Activated T-helper 1 cell treated with anti-CD3 and anti-CD28 coated beads, Interleukin-2, amount 50 U/mL, for 16 hours (primary cell): ENCODE results near the gene IDH3G.
"Not testable (repeated sequence)": the region's sequence is repeated elsewhere in the genome, so short reads cannot be mapped to it uniquely, and the experiment has no call there.

Experiments used
- DNase-seq, 2 donors: peaks; one replicate each; pipeline ENCODE4 v3.0.0-alpha.2; 2020; ENCODE audit warnings: low read depth in 1 of 2, low spot score in 1 of 2

IDH3G gene

DNA sequence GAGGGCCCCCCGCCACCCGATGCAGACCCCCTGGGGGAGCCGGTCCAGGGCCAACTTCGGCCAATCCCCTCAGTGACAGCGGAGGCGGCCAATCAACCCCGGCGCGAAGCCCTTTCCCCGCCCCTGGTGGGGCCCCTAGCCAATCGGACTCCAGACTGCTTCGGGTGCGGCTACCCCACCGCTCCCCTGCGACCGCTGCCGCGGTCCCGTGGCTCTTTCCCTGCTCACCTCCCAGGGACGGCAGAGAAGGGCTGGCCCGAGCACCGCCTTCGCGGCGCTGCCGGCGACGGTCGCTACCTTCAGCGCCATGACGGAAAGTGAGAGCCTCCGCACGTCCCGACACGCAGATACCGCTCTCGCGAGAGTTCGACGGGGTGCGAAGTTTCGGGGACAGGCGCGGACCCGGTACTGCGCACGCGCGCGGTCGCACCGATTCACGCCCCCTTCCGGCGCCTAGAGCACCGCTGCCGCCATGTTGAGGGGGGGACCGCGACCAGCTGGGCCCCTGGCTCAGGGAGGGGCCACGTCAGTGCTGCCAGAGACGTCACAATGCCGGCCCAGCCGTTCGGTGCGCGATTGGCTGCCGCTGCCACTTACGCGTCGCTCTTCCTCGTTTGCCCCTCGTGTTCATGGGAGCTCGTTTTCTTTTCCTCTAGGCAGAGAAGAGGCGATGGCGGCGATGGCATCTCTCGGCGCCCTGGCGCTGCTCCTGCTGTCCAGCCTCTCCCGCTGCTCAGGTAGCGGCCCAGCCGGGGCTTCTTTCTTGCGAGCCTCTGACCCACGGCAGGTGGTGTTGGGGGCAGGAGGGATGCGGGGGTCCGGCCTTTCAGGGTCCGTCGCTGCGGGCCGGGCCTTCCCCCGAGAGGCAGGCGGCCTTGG, at the start of gene IDH3G, which contains the start of gene SSR4:
Gene IDH3G, minus strand, starts transcription at position 358 of the 879 bp plus-strand sequence. Its CDS starts 49 bp downstream, at position 309.
Gene SSR4, plus strand, starts transcription at position 651 of the 879 bp plus-strand sequence. Its CDS starts 20 bp downstream, at position 671.
- peak; percentile 74 to 88 for DNase-seq

DNA sequence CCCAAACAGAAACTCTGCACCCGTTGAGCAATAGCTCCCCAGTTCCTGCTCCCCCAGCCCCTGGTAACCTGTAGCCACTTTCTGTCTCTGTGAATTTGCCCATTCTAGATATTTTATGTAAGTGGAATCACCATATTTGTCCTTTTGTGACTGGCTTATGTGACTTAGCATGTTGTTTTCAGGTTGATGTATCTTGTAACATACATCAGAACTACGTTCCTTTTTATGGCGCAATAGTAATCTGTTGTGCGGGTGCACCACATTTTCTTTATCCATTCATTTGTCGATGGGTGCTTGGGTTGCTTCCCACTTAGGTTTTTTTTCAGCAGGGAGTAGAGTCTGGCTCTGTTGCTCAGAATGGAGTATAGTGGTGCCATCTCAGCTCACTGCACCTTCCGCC, 42.7 kb upstream of the IDH3G start:
- no peak for DNase-seq

DNA sequence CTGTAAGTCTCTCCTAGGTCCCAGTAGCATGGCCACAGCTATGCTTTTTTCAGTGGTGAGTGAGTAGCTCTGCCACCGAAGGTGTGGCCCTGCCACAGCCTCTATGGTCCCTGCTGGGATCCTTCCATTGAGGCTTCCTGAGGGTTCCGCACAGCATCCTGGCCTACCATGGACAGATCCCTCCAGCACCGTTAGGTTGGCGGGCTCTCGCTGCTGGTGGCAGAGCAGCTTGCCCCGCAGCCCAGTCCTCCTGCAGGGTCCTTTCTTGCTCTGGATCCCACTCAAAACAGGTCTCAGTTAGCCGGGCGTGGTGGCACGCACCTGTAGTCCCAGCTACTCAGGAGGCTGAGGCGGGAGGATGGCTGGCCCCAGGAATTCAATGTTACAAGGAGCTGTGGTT, 38.6 kb upstream of the IDH3G start:
- DNase-seq, result no peak

DNA sequence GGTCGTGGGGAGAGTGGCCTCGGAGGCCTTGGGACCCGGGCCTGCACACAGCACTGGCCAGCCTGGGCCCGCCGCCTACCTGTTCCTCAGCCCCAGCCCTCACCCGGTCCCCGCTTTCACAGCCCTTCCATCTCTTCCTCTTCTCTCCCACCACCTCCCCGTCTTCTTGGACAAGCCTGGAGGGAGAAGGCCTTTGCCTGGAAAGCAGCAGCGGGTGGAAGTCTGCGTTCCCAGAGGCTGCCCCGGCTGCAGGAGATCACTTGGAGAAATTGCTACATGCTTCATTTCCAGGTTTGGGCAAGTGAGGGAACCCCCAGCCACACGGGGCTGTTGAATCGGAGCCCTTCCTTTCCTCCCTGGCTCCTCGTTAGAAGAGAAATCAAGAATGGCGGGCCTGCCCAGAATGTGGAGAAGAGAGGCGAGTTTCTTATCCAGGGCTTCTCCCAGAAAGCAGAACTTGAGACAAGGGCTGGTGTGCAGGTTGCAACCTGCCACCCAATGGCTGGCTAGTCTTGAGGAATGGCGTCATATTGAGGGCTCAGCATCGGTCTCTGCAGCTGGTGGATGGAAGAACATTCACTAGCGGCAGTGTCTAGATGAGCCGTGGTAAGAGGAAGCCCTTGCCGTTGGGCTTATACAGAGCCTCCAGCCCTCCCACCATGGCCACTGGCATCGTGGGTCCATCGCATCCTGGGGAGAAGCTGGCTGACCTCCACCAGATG, 37.4 kb upstream of the IDH3G start:
- no peak for DNase-seq

DNA sequence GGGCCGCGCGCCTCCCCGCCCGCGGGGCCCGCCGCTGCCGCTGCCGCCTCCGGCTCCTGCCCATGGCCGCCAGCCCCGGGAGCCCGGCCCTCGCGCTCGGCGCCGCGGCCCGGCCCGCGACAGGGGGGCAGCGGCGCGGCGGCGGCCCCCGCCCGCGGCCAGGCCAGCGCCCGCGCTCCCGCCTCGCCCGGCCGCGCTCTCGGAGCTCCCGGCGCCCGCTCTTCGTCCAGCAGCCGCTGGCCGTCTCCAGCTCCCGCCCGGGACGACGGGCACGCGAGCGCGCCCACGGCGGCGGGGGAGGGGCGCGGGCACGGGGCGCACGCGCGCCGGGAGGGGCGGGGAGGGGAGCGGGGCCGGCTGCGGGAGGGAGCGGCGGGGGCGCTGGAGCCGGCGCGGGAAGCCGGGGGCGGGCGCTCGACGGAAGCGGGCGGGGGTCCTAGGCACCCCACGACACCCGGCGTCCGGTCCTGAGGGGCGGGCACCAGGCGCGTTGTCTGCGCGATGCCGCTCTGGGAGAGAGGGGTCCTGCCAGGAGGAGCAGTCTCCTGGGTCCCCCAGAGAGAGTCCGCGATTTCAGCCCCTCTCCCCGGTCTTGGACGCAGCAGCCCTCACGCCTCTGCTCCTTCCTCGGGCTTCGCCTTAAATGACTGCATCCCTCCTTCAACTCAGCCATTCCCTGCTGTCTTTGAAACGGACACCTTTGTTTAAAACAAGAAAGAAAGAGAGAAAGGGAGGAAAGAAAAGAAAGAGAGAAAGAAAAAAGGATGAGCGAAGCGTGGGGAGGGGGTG, 36.7 kb upstream of the IDH3G start:
- no peak for DNase-seq

DNA sequence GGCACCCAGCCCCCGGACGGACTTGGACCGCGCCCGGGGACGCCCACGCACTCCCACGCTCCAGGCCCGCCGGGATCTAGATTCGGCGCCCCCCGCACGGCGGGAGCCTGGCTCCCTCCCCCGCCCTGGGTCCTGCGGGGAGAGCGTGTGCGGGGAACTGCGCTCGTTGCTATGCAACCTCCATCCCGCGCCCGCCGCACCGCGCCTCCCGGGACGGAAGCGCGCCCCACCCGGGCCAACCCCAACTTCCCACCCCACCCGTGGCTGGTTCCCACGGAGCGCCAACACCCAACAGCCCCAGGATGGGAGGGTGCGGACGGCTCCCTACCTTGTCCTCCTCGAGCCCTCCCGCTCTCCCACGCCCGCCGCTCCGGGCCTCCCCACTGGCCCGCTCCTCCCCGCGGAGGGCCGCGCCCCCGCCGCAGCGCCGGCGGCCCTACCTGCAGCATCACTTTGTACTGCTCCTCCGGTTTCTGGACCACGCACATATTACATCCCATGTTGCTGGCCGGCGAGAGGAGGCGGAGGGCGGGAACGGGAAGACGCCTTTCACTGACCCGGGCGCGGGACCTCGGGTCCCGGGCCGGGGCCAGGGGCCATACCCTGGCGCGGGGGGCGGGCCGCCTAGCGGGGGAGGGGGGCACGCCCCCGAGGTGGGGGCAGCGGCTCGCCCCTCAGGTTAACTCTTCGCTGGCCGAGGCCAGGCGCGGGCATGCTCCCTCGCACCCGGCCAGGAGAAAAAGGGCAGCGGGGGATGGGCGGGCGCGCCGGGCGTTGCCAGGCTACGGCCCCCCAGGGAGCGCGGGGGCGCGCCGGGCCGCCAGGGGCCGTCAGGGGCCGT, 35.8 kb upstream of the IDH3G start, which contains the start of gene PDZD4:
Gene PDZD4, minus strand, starts transcription at position 746 of the 841 bp plus-strand sequence. Its CDS starts 246 bp downstream, at position 500.
- DNase-seq, result no peak

DNA sequence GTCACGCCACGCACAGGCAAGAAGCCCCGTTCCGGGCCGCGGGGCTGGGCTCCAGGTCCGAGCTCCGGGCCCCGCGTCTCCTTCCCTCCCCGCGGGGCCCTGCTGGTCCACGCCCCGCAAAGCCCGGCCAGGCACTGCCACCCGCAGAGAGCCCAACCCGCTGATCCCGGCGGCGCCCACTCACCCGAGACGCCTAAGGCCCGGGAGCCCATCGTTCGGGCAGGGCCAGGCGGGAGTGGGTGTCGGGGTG, 35.3 kb upstream of the IDH3G start:
- DNase-seq, result no peak

DNA sequence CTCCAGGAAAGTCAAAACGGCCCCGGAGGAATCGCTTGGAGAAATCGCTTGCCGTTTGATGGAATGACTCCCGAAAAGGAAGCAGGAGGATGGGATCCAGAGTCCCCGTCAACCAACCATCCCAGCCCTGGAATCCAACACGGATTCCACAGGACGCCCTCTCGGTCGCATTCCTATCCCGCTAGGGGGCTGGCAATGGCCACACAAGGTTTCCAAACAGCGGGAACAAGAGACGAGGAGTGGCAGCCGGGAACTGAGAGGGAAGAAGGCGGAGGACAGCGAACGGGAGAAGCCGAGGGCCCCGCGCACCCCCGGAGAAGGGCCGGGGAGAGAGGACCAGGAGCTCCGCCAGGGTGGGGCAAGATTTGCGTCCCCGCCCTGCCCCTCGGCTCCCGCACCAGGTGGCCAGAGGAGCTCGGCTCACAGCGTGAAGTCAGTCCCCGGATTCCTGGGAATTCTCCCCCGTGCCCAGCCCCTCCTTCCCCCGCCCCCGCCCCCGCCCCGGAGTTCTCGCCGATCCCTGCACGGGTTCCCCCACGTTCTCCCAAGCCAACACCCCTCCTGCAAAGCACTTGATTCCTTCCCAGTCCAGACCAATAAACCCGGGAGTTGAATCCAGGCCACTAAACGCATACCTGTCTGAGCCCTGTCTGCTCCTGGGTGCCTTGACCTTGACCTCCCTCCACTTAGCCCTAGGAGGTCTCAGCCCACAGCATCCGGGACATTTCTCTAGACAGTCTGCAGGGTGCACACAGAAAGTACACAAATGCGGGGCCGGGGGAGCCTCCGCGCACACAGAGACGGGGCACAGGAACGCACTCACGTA, 34.8 kb upstream of the IDH3G start:
- no peak for DNase-seq

DNA sequence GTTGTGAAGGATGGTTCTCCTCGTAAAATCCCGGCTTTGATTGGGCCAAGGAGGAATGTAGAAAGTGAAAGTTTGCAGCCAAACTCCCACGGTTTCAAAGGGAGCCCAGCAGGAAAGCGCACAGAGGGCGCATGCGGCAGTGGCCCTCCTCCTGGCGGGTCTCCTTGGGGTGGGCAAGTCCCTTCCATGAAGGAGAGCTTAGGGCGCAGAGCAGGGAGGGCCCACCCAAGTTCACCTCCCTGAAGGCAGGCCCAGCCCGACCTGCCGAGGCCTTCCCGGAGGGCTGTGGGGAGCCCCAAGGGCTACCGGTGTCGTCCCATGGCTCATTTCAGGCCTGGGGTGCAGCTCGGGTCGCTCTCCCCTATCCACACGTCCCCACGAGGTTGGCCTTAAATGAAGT, 34.1 kb upstream of the IDH3G start:
- DNase-seq, result no peak

DNA sequence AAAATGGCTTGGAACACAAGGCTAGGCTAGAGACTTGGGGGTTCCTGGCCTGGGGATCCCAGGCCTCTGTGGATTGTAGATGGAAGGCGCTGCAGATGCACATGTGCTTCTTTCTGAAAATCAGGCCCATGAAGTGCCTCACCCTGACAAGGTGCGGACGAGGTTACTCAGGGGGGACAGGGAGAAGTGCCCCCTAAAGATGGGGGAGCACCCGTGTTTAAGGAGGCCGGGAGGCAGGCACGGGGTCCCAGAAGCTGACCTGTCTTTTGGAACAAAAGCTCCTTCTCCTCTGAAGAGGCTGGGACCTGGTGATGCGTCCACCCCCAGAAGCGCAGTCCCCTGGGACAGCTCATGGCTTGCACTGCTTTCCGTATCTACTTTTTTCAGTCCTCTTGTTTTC, 33.7 kb upstream of the IDH3G start:
- no peak for DNase-seq

DNA sequence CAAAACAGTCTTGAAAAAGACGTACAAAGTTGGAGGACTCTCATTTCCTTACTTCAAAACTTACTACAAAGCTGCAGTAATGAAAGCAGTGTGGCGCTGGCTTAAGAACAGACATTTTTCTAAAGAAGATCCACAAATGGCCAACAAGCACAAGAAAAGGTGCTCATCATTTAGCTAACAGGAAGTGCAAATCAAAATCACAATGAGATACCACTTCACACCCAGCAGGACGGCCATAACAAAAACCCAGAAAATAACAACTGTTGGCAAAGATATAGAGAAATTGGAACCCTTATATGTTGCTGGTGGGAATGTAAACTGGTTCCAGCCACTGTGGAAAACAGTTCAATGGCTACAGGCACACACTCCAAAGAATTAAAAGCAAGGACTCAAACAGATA, 32.8 kb upstream of the IDH3G start:
- DNase-seq, result no peak

DNA sequence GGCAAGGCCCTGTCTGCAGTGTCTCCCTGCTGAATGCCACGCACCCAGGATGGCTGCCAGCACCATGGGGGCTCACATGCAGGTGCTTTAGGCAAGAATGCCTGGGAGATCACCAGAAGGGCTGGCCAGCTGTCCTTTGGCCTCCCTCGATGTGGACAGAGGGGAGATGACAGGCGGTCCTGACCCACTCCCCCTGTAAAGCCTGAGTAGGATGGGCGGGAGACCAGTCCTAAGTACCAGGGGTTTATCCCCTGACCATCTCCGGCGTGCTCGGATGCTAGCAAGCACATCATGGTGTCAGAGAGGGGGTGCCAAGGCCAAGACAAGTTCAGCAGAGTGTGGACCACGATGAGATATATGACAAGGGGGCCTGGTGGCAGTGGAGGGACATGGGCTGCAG, 30.9 kb upstream of the IDH3G start:
- DNase-seq, result no peak

DNA sequence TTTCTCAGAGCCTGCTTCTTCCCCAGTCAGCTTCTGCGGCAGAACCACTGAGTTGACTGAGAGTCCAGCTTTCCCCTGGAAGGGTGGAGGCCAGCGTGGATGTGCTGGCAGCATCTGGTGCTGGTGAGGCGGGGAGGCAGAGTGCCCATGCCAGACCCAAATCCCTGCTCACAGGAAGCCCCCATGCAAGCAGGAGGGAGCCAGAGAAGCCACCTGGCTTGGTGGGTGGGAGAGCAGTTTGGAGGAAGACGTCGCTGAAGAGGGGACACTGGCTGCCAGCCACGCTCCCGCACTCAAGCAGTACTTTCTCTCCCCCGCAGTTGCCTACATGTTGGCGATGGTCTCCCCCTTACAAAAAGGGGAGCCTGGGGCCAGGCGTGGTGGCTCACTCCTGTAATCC, 30.2 kb upstream of the IDH3G start:
- DNase-seq, result no peak

DNA sequence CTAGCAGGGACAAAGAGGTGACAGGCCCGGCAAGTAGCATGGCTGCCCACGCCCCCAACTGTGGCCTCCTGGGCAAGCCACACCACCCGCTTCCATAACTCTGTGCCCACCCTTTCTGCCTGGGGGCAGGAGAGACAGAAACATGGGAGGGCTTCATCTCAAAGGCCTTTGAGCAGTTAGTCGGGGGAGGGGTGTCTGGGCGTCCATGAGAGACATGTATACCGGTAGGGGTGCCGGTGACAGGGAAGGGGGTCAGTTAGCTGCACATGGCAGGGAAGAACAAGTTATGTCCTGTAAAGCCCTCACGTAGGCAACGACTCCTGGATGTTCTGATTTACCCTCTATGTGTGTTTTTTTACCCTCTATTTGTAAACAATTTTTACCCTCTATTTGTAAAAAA, 26.9 kb upstream of the IDH3G start:
- DNase-seq, result no peak

DNA sequence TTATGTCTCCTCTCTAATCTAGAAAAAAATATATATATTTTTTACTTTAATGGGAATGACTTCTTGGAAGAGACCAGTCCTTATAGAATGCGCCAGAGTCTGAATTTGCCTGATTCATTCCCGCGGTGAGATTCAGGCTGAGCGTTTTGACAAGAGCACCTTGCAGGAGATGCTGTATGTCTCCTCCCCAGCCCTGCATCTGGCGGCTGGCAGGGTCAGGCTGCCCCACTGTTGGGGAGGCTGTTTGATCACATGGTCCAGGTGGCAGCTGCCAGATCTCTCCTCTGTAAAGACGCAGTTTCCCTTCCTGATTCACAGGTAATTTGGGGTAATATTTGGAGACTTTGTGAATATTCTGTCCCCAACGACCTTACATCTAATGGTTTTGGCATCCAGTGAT, 26.4 kb upstream of the IDH3G start:
- no peak for DNase-seq

DNA sequence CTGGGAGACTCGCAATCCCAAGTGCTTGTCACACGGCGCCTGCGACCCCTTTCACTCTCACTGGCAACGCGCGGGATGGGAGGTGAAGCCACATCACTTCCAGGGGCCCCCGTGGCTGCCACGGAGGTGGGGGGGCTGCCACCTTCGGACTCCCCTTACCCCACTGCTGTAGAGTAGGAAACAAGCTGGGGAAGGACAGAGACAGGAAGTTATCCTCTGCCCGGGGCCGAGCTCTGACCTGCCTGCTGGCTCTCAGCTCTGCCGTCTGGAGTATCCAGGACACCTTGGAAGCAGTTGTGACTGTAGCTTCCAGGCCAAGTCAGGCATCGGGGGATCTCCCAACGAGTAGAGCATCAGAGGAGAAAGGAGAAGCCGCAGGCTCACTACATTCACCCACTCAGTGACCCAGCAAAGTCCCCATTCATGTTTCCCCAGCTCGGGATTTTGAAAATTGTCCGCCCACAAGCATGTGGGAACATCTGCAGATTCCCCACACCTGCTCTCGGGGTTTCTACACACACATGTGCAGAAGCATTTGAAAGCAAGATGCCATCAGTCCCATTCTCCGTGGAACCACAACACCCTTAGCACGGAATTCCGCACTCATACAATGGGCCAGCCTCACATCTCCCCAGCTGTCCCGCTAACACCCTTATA, 25.3 kb upstream of the IDH3G start:
- no peak for DNase-seq

DNA sequence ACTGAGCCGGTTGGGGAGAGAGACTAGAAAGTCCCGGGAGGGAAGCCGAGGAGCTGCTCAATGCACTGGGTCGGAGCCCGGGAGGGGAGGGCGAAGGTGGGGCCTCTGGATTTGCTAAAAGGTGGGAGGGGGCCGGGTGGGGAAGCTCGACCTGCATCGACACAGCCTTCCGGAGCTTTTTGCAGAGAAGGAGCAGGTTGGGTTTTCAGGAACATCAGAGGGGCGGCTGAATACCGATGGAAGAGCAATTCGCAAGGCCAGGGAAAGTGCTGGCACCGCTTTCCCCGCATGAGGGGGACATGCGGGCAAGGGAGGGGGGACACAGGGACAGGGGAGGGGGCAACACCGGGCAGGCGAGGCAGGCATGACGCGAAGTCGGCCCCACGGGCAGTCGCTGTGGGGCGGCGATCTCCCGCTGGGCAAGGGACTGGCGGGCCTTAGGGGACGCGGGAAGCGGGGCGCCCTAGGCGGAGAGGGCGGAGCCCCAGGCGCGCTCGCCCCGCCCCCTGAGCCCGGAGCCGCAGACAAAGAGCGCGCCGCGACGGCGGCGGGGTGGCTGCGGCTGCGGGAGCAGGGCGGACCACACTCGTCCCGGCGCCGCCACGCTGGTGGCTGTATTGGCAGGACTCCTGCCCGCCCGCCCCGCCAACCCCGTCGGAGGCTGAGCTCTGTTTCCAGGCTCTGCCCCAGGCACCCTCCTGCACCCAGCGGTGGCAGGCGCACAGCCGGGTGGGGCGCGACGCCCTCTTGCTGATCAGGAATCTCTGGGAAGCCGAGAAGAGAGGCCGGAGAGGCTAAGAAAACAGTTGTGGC, 24.6 kb upstream of the IDH3G start:
- DNase-seq, result peak in 1 of 2 donors; percentile 39

DNA sequence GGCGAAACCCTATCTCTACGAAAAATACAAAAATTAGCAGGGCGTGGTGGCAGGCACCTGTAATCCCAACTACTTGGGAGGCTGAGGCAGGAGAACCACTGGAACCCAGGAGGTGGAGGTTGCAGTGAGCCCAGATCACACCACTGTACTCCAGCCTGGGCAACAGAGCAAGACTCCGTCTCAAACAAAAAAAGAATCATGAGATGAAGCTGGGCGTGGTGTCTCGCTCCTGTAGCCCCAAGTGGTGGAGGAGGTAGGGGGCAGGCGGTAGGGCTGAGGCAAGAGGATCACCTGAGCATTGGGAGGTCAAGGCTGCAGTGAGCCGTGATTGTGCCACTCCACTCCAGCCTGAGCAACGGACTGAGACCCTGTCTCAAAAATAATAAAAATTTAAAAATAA, 23.9 kb upstream of the IDH3G start:
- not testable (repeated sequence) for DNase-seq
